NT2/D1 (cell line): Measurements from ENCODE around the gene MAP1B.

Experiments used
- YY1 ChIP-seq: IDR thresholded peaks from 2 replicates; pipeline ENCODE4 v1.6.1; 2011; ENCODE audit not compliant: insufficient read length, insufficient read depth
- ZNF274 ChIP-seq: IDR thresholded peaks from 2 replicates; pipeline ENCODE4 v1.6.1; 2011; ENCODE audit warnings: mild to moderate bottlenecking, low read depth, low read length

DNA sequence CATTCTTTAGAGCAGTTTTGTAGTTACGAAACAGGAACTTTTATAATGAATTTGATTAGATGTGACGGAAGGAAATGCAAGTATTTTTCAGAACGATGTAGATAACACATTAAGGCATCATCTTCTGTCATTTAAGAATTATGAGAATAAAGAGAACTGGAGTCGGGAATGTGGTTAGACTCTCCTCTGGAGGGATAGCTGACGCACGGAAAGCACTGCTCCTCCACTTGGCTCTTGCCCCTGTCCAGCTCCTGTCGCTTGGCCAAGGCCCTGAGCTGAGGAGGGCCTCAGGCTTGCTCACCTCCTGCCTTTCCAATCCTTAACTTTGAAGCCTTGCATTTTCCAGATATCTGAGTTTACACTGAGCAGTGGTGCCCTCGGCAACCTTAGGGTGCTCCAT is 60.5 kb downstream of the MAP1B start:
- TF ChIP-seq ZNF274 (no peak), YY1 (no peak)
